NOMO-1 (cell line): Measurements from ENCODE around the gene PNMT.
A peak's percentile ranks its signal among the peaks of the same experiment; 100 is the strongest.
"Not testable (repeated sequence)": the region's sequence is repeated elsewhere in the genome, so short reads cannot be mapped to it uniquely, and the experiment has no call there.

Experiments used
- DNase-seq, 2 experiments: peaks; one replicate each; lab custom pipeline; 2025; ENCODE audit not compliant: unreplicated experiment in 2 of 2; lab: John Stamatoyannopoulos, UW

PNMT gene

GRCh38 chr17:39684369-39685192 lies 16.3 kb downstream of the PNMT start:
- DNase-seq, result no peak

DNA sequence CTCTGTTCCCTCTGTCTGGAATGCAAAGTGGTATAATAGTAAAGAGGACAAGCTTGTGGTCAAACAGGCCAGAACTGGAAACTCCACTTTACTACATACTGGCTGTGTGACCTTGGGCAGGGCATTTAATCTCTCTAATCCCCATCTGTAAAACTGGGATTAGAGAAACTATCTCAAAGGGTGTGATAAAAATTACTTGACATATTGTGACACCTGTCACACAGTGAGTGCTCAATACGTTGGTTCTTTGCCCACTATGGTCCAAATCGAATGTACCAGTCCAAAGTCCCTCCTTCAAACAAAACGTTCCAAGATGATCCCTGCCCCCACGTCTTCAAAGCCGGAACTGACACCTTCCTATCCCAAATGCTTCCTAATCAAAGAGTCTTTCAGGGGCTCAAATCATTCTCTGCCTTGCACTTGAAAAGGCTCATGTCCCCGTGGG lies 18.9 kb downstream of the PNMT start:
- no peak for DNase-seq

DNA sequence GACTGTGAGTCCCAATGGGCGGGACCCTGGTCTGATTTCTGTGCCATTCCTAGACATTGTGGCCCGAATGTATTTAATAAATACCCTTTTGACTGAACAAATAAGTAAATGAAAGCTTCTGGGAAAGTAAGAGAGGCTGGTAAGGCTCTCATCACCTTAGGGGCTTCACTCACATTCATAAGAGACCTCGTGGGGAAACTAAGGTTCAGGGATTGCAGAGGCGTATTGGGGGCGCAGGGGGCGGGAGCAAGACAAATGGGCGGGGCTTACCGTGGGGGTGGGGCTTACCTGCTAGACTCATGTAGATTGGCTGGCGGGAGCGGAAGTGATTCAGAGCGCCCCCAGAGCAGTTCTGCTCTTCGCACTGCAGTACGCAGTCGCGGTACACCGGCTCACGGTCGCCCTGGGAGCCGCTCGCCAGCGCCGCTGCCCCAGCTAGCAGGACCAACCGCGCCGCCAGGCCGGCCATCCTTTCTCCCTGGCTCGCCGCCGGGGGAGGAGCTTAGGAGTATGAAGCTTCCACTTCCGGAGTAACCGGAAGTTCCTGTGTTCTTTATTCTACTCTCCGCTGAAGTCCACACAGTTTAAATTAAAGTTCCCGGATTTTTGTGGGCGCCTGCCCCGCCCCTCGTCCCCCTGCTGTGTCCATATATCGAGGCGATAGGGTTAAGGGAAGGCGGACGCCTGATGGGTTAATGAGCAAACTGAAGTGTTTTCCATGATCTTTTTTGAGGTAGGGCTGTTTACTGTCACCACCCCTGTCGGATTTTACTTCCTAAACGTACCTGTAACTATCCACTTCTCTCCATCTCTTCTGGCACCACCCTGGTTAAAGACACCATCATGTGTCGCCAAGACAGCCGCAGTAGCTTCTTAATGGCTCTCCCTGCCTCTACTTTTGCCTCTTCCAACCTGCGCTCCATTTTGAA lies 19.6 kb downstream of the PNMT start, which contains the start of gene PGAP3:
Gene PGAP3, minus strand, starts transcription at position 512 of the 929 bp plus-strand sequence. Its CDS starts 43 bp downstream, at position 469.
- DNase-seq, result peak; percentile 72 to 79

GRCh38 chr17:39688475-39688835 lies 20.2 kb downstream of the PNMT start:
- no peak for DNase-seq

- DNase-seq, result no peak
Measured at GRCh38 chr17:39688945-39689344, 20.7 kb downstream of the PNMT start.

DNA sequence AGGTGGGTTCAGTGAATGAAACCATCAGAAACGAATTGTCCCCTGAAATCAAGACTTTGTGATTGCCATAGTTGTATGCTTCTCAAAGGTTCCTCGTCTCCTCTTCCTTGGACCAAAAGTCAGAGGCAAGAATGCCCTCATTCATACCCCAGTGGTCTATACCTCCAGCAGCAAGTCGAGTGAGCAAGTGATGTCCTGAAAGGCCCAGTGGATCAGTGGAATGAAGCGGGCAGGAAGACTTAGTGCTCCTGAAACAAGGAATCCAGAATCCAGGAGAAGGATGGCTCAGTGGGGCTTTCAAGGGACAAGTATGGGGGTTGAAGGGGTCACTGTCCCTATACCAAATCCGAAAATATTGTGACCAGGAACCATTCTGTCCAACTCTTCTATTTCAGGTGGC lies 26.3 kb downstream of the PNMT start:
- no peak for DNase-seq

- DNase-seq, result no peak
Measured at GRCh38 chr17:39695089-39695474, 26.8 kb downstream of the PNMT start.

DNA sequence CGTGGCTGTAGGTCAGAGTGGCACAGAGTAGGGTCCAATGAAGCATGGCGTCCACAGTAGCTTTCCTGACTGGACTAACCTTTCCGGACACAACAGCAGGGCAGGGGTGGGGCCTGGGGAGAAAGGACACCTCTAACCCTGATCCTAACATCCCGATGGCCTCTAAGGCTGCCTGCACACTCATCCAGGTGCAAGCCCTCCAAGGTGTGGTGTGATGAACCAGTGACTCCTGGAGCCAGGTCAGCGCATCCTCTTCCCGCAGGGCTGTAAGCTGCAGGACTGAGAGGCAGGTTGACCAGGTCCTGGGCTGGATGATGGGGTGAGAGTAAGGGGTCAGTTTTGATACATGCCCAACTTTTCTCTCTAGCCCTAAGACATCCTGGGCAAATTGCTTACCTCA lies 28.5 kb downstream of the PNMT start:
- DNase-seq, result no peak

GRCh38 chr17:39697961-39698360 lies 29.7 kb downstream of the PNMT start:
- no peak for DNase-seq

DNA sequence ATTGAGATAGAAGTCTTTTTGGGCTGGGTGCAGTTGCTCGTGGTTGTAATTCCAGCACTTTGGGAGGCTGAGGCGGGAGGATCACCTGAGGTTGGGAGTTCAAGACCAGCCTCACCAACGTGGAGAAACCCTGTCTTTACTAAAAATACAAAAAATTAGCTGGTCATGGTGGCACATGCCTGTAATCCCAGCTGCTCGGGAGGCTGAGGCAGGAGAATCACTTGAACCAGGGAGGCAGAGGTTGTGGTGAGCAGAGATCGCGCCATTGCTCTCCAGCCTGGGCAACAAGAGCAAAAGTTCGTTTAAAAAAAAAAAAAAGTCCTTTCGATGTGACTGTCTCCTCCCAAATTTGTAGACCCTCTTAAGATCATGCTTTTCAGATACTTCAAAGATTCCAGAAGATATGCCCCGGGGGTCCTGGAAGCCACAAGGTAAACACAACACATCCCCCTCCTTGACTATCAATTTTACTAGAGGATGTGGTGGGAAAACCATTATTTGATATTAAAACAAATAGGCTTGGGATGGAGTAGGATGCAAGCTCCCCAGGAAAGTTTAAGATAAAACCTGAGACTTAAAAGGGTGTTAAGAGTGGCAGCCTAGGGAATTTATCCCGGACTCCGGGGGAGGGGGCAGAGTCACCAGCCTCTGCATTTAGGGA lies 31.0 kb downstream of the PNMT start:
- not testable (repeated sequence) for DNase-seq

DNA sequence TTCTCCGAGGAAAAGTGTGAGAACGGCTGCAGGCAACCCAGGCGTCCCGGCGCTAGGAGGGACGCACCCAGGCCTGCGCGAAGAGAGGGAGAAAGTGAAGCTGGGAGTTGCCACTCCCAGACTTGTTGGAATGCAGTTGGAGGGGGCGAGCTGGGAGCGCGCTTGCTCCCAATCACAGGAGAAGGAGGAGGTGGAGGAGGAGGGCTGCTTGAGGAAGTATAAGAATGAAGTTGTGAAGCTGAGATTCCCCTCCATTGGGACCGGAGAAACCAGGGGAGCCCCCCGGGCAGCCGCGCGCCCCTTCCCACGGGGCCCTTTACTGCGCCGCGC lies 31.5 kb downstream of the PNMT start, which contains the start of gene ERBB2:
Gene ERBB2, plus strand, starts transcription at position 247 of the 330 bp plus-strand sequence. CDS start 175 bp downstream, outside the sequence.
- DNase-seq, result no peak

- no peak for DNase-seq
Measured at GRCh38 chr17:39700148-39700987, 32.1 kb downstream of the PNMT start.

GRCh38 chr17:39701012-39701783 lies 32.9 kb downstream of the PNMT start:
- DNase-seq, result no peak

GRCh38 chr17:39701784-39702422 lies 33.6 kb downstream of the PNMT start:
- DNase-seq, result no peak

DNA sequence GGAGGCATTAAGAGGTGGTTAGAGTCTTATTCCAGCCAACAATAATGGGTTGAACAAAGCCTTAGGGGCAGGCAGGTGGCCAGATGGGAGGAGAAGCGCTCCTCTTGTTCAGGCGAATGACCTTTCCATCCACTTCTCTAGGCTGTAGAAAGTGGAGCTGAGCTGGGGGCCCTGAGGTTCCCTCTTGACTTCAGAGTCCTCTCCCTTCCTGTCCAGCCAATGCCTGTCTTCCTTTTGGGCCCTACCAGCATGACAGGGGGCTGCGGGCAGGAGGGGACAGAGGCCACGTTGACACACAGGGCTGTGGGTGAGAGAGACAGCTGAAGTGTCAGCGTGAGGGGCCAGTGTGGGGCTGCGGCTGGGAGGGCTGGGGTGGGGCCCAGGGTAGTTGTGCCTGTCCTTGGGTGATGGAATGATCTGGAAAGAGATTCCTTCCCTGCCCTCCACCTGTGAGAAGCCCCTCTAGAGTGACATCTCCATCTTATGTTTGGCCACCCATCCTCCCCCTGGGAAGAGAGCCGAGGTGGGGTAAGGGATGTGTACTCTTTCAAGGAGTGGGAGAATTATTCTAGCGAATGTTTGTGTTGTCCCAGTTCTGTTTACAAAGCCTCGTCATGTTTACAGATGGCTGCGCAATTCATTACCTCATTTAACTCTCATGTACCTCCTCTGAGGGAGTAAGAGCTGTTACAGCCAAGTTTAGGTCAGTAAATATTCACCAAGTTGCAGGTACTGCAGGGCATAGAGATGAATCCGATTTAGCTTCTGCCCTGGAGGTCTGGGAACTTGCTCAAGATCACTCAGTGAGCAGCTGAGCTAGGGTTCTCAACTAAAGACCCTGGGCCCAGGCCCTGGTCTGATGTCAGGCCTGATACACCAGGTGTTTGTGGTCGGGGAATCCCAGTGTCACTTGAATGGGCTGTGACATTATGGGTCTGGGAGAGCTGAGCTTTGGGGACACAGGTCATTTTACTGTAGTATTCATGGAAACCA lies 34.9 kb downstream of the PNMT start:
- no peak for DNase-seq

DNA sequence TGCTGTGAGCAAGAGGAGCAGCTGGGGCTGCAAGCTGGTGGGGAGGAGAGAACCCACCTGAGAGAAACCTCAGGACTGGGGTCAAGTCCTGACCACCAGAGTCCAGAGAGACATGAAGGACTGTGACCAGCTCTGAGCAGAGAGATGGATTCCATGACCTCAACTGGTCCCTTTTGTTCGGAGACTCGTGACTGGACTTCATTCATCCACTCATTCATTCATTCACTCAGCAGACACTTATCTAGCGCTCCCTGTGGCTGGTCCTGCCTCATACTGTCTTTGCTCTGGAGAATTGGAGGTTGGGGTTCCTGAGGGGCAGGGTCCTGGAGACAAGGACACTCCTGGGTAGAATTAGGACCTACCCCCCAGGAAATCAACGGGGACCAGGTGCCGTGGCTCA lies 35.7 kb downstream of the PNMT start:
- no peak for DNase-seq

DNA sequence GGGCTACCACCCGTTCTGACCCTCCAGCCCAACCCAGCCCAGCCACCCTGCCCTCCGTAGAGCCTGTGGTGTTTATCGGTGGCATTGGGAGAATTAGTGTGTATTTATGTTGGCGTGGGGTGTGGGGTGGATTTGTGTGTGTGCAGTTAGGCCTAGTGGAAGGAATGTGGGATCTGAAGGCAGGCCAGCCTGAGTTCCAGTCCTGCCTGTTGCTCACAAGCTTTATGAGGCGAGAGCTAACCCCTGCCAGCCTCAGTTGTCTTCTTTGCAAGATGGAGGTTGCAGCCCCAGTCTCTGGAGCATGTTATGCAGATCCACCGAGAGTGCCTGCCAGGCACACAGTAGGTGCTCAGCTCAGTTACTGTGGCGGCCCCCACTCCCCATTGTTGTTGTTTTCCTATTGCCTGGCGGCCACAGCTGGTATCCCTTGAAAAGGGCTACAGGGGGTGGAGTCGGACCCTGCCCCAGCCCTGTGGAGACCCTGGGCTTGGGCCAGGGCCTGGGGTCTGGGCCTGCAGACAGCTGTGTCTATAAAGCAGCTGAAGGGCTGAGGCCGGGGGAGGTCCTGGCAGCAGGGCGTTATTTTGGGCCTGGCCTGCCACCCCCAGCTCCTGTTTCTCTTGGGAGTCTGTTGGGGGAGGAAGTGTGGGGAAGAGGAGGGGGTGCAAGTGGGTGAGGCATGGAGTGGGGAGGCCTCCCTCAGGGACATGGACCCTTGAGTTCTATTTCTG lies 36.7 kb downstream of the PNMT start:
- no peak for DNase-seq
